Sigmoid colon (tissue), 4 donors: ENCODE measurements around the gene SEMA6C.
"Not testable (repeated sequence)": the region's sequence is repeated elsewhere in the genome, so short reads cannot be mapped to it uniquely, and the experiment has no call there.

Experiments used
- CTCF ChIP-seq, 4 experiments: fragments of 450-650 bp in 3 of 4; fragments of 200-600 bp in 1 of 4; IDR thresholded peaks; one replicate each; pipeline ENCODE4 v1.5.1; 2016 to 2019; ENCODE audit warnings: antibody characterized with exemption in 4 of 4, mild to moderate bottlenecking in 3 of 4, moderate library complexity in 2 of 4
- EP300 ChIP-seq, 4 donors: sonication (generic); formaldehyde crosslinking; IDR thresholded peaks; one replicate each; pipeline ENCODE4 v1.6.1; 2017; ENCODE audit warnings: antibody characterized with exemption in 4 of 4

GRCh38 chr1:151097426-151097825 lies 49.0 kb downstream of the SEMA6C start:
- TF ChIP-seq CTCF, EP300 (IDR thresholded peaks at IDR 0.05): not testable (repeated sequence)
